Stimulated activated CD8-positive, alpha-beta memory T cell treated with anti-CD3 and anti-CD28 coated beads, Interleukin-2, amount 100 ng/mL, for 1 hour (primary cell): ENCODE data around the gene RAP1GDS1.

Experiments
- DNase-seq, 2 donors: peaks; one replicate each; pipeline ENCODE4 v3.0.0-alpha.2; 2020; ENCODE audit warnings: low read depth in 2 of 2

Gene RAP1GDS1, protein sequence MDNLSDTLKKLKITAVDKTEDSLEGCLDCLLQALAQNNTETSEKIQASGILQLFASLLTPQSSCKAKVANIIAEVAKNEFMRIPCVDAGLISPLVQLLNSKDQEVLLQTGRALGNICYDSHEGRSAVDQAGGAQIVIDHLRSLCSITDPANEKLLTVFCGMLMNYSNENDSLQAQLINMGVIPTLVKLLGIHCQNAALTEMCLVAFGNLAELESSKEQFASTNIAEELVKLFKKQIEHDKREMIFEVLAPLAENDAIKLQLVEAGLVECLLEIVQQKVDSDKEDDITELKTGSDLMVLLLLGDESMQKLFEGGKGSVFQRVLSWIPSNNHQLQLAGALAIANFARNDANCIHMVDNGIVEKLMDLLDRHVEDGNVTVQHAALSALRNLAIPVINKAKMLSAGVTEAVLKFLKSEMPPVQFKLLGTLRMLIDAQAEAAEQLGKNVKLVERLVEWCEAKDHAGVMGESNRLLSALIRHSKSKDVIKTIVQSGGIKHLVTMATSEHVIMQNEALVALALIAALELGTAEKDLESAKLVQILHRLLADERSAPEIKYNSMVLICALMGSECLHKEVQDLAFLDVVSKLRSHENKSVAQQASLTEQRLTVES

GRCh38 chr4:98260579-98261404 lies at the start of gene RAP1GDS1:
Gene RAP1GDS1 (plus strand): TSS chr4:98261384. CDS start chr4:98261566, 182 bp downstream.
- DNase-seq, result peak; percentile 79 to 80

GRCh38 chr4:98222306-98222705 lies 38.9 kb upstream of the RAP1GDS1 start:
- no peak for DNase-seq

DNA sequence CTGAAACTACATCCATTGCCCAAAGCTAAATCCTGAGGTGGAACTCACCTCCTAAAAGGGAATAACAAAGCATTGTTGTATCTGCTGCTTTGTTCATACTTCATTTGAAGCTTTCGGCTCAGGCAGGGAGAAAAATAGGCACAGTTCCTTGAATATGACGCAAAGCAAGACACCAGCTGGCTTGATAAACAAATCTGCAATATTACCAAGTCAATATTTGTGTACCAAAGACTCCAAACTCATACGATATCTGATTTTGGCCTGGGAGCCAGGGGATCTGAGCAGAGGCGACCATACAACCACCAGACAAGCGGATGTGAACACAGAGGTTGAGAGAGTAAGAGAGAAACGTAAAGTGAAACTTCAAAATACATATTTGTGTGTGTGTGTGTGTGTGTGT lies 34.8 kb upstream of the RAP1GDS1 start:
- DNase-seq, result no peak

DNA sequence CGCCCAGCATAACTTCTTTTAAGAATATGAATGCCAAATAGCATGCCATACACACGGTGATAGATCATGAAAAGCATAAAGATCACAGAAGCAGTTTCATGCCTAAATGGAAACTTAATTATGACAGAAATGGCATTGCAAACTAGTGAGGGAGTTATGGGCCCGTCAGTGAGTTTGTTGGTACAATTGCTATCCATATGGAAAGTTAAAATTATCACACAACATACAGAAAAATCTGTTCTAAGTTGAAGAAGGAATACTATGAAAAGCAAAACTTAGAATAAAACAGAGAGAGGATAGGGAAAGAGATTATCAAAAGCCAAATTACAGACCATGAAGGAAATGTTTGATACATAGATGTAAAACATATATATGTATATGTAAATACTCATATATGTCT lies 30.2 kb upstream of the RAP1GDS1 start:
- DNase-seq, result no peak

GRCh38 chr4:98232202-98232601 lies 29.0 kb upstream of the RAP1GDS1 start:
- no peak for DNase-seq

GRCh38 chr4:98237204-98237603 lies 24.0 kb upstream of the RAP1GDS1 start:
- no peak for DNase-seq

DNA sequence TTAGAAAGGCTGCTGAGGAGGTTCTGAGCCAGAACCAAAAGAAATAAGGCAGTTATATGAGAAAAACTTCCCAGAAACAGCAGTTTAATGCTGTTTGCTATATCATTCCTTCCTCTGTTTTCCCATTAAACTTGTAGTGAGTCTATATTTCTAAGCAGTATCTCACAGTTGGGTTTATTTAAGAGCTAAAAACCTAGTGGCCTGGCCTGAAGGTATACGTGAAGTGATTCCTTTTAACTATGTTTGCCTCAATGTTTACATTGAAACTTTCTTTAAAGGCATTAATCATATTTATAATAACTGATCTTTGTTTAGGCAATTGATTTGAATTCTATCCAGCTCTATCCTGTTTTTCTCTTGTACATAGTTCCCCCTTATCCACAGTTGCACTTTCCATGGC lies 19.1 kb upstream of the RAP1GDS1 start:
- no peak for DNase-seq

DNA sequence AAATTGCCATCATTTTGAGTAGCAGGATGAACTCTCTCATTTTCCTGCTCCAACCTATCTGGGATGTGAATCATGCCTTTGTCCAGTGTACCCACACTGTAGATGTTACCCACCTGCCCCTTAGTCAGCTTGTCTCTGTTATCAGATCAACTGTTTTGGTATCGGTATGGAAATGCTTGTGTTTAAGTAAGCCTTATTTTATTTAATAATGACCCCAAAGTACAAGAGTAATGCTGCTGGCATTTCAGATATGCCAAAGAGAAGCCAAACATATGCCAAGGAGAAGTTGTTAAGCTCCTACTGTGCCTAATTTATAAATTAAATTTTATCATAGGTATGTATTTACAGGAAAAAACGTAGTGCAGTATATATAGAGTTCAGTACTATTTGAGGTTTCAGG lies 18.6 kb upstream of the RAP1GDS1 start:
- no peak for DNase-seq

GRCh38 chr4:98245226-98245625 lies 16.0 kb upstream of the RAP1GDS1 start:
- no peak for DNase-seq

GRCh38 chr4:98248934-98249333 lies 12.2 kb upstream of the RAP1GDS1 start:
- DNase-seq, result no peak

DNA sequence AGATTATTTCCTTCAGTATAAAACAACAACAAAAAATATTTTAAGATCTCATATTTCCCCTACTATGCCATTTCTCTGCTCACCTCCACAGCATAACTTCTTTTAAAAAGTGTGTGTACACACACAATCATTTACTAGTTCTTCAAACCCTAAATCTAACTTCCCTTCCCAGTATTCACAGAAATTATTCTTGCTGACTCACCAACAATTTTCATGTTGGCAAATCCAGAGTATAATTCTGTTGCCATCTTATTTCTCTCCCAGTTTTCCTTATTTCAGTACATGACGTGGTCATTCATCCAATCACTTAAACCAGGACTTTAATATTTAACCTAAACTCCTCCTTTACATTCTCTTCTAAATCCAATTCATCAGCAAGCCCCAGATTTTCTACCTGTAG lies 11.4 kb upstream of the RAP1GDS1 start:
- DNase-seq, result no peak

GRCh38 chr4:98253499-98253898 lies 7.7 kb upstream of the RAP1GDS1 start:
- no peak for DNase-seq

DNA sequence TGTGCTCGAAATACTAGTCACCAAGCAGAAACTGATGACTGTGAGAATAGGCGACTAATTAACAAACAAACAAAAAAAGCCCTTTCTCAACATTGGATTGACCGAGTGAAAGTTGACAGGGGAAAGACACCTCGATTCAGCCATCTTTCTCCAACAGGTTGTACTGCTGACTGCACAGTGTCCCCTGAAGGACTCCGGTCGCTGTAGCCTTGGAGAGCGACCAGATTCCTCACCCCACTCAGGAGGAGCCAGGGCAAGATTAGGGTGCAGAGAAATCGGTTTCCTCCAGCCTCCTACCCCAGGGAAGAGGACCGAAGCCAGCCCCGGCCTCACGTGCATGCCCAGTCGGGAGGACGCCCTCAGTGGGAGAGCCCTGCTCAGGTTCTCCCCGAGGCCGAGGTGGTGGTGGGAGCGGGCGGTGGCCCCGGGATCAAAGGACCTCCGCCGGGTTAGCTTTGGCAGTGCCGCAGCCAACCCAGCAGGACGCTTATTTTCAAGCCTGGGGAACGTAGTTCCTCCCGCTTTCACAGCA lies 1.1 kb upstream of the RAP1GDS1 start:
- peak; percentile 2 to 8 for DNase-seq

GRCh38 chr4:98261405-98262291 lies 464 bp downstream of the RAP1GDS1 start:
- peak; percentile 1 to 4 for DNase-seq

DNA sequence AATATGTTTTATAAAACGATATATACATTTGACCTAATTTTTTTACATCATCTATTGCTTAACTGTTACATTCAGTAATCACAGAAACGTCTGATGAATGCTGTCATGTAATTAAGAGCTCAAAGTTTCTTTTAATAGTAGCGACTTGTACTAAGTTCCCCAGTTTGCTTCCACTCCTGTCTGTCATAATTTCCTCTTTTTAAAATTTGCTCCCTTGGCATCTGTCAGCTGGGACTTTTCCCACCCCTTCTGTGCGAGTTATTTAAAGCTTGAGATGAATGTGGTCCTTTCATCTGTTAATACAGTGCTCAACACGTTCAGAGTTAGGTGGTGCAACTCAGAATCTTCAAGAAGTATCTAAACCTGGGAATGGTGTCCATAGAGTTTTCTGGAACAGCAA lies 1.2 kb downstream of the RAP1GDS1 start:
- no peak for DNase-seq

GRCh38 chr4:98267498-98267897 lies 6.3 kb downstream of the RAP1GDS1 start:
- no peak for DNase-seq

GRCh38 chr4:98275145-98275544 lies 14.0 kb downstream of the RAP1GDS1 start:
- no peak for DNase-seq

- DNase-seq, result no peak
Measured at GRCh38 chr4:98283219-98284189, 22.3 kb downstream of the RAP1GDS1 start.

- DNase-seq, result no peak
Measured at GRCh38 chr4:98284640-98285046, 23.5 kb downstream of the RAP1GDS1 start.

DNA sequence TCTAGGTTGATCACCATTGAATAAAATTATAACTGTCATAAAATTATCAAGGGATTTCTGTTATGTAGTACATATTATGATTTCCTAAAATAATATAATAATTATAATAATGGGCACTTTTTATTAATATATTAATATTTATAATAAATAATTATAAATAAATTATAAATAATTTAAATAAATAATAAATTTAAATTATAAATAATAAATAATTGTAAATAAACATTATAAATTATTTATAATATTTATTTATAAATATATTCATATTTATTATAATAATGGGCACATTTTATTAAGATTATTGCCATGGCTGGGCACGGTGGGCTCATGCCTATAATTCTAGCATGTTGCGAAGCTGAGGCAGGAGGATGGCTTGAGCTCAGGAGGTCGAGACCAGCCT lies 24.5 kb downstream of the RAP1GDS1 start:
- no peak for DNase-seq
